Stomach (tissue), 19 donors: ENCODE results near the gene SLFN13. TPM values are rescaled to one million over a fixed set of nuclear protein-coding genes. Genes with fewer than 3 reads are reported as not detected.
A peak's percentile ranks its signal among the peaks of the same experiment; 100 is the strongest.

Experiments used
- DNase-seq, 2 donors: peaks; one replicate each; pipeline versions ENCODE4 v3.0.0 to v3.0.0-alpha.2; 2013 to 2019
- H3K27ac ChIP-seq, 5 donors: fragments of 200-600 bp in 4 of 5; sonication (generic) in 4 of 5; one replicate each; pipeline ENCODE4 v1.5.1; 2013 to 2019; ENCODE audit warnings: mild to moderate bottlenecking in 1 of 5, moderate library complexity in 1 of 5
- H3K27me3 ChIP-seq, 3 donors: fragments of 200-600 bp; sonication (generic); one replicate each; pipeline ENCODE4 v1.5.1; 2017 to 2019; ENCODE audit warnings: mixed run types in 1 of 3
- H3K36me3 ChIP-seq, 4 donors: fragments of 200-600 bp; sonication (generic); 1 replicate in 3 of 4; 2 replicates in 1 of 4; pipeline ENCODE4 v1.5.1; 2016 to 2019
- H3K4me1 ChIP-seq, 4 donors: fragments of 200-600 bp; sonication (generic); one replicate each; pipeline ENCODE4 v1.5.1; 2016 to 2019
- H3K4me3 ChIP-seq, 4 donors: fragments of 200-600 bp; sonication (generic) in 3 of 4; one replicate each; pipeline ENCODE4 v1.5.1; 2016 to 2019; ENCODE audit warnings: mild to moderate bottlenecking in 1 of 4
- H3K9me3 ChIP-seq, 4 donors: fragments of 200-600 bp; sonication (generic); one replicate each; pipeline ENCODE4 v1.5.1; 2016 to 2019
- CTCF ChIP-seq, 7 experiments: fragments of 450-650 bp in 4 of 7; fragments of 200-600 bp in 3 of 7; sonication (generic) in 3 of 7; IDR thresholded peaks; one replicate each; pipeline ENCODE4 v1.5.1; 2016 to 2019; ENCODE audit warnings: antibody characterized with exemption in 7 of 7, control low read depth in 2 of 7, mild to moderate bottlenecking in 1 of 7
- EP300 ChIP-seq: sonication (generic); formaldehyde crosslinking; IDR thresholded peaks from one replicate; pipeline ENCODE4 v1.6.1; 2017; ENCODE audit warnings: antibody characterized with exemption
- POLR2A ChIP-seq, 4 donors: fragments of 450-650 bp; IDR thresholded peaks; one replicate each; pipeline ENCODE4 v1.6.1; 2016; ENCODE audit warnings: antibody characterized with exemption in 4 of 4, control low read depth in 2 of 4, mild to moderate bottlenecking in 1 of 4, moderate library complexity in 1 of 4
- POLR2AphosphoS5 ChIP-seq, 3 donors: sonication (generic); formaldehyde crosslinking; IDR thresholded peaks; one replicate each; pipeline ENCODE4 v1.6.1; 2016; ENCODE audit warnings: antibody characterized with exemption in 3 of 3
- WGBS, 5 donors: extraction: QIAGEN DNeasy Blood & Tissue Kit in 3 of 5; methylation state at CpG; one replicate each; pipeline versions ENCODE4 v1.1.5 to v1.1.7; 2013 to 2018; 5-methylcytosine and 5-hydroxymethylcytosine counted together
- intact Hi-C: fragments of 100-400 bp; cut with DNase I; formaldehyde crosslinking; loops from one replicate; pipeline ENCODE4 v1.15.1; 2023; ENCODE audit warnings: low total_unique reads
- long read RNA-seq, 10 donors: transcript quantifications; one replicate each; lab custom pipeline, GENCODE V29; 2026
- polyA plus RNA-seq, 3 donors: library from polyadenylated mRNA; stranded (reverse); fragments of 200-250 nt; gene quantifications; one replicate each; pipeline ENCODE4 v1.2.3, GENCODE V29; 2013
- total RNA-seq, 5 donors: library from RNA; depleted of rRNA; stranded (reverse); fragments of >200 nt; gene quantifications; one replicate each; pipeline versions ENCODE4 v1.1.0 to v1.2.3, GENCODE V29; 2014 to 2016
- donor health status: healthy with polysubstance abuse.
- donor health status: Bipolar disorder and iron deficiency.
- donor health status: healthy.

SLFN13 gene
- total RNA-seq (10 to 100 TPM in 2 of 5 donors, 1 to 10 TPM in 2, under 1 TPM in 1; 0.87 to 25.0 (median 7.5) TPM), polyA plus RNA-seq (1 to 10 TPM; 1.8 to 2.4 (median 2.1) TPM)
- long read RNA-seq, donor 1, full-length matches to known transcripts, result 2 of 2 reads
- long read RNA-seq, donor 1, partial matches to known transcripts, result 0 of 2 reads
- long read RNA-seq, donor 1, other reads (novel, unspliced or antisense), result 0 of 2 reads
- long read RNA-seq, donor 2, full-length matches to known transcripts, result 3 of 3 reads
- long read RNA-seq, donor 2, partial matches to known transcripts, result 0 of 3 reads
- long read RNA-seq, donor 2, other reads (novel, unspliced or antisense), result 0 of 3 reads
- long read RNA-seq, donor 3, partial matches to known transcripts, result 0 of 1 reads
- long read RNA-seq, donor 3, other reads (novel, unspliced or antisense), result 0 of 1 reads
- long read RNA-seq, donor 4, result 0 reads
- long read RNA-seq, donor 5, full-length matches to known transcripts, result 1 of 1 reads
- long read RNA-seq, donor 5, partial matches to known transcripts, result 0 of 1 reads
- long read RNA-seq, donor 5, other reads (novel, unspliced or antisense), result 0 of 1 reads
- long read RNA-seq, donor 6, full-length matches to known transcripts, result 3 of 8 reads
- long read RNA-seq, donor 6, partial matches to known transcripts, result 5 of 8 reads
- long read RNA-seq, donor 6, other reads (novel, unspliced or antisense), result 0 of 8 reads
- long read RNA-seq, donor 7, result 0 reads
- long read RNA-seq, donor 8, partial matches to known transcripts, result 0 of 1 reads
- long read RNA-seq, donor 8, other reads (novel, unspliced or antisense), result 0 of 1 reads
- long read RNA-seq, donor 9, full-length matches to known transcripts, result 1 of 1 reads
- long read RNA-seq, donor 9, partial matches to known transcripts, result 0 of 1 reads
- long read RNA-seq, donor 9, other reads (novel, unspliced or antisense), result 0 of 1 reads
- long read RNA-seq, donor 10, result 0 reads

GRCh38 chr17:35448214-35448898 is at the start of gene SLFN13:
Gene SLFN13 (minus strand): TSS chr17:35448766. CDS start chr17:35445680, 3,086 bp downstream.
- intact Hi-C loops, result no loop called here
- TF ChIP-seq POLR2AphosphoS5 (IDR thresholded peaks at IDR 0.05) (peak in 2 of 3 donors; percentile 24 to 38), EP300 (no peak)
- 0 to 3% (median 3%) methylated on average over 19 to 44 of the region's 44 CpGs for WGBS, 5 donors
- peaks cover 0 to 53% (median 0%) of the 10 kb centered on the region in 3 donors for H3K27me3 ChIP-seq
- peak; percentile 87 to 93 for DNase-seq
- no peaks in the 10 kb centered on the region for H3K9me3 ChIP-seq
- H3K36me3 ChIP-seq, result peaks cover 0 to 5% (median 0%) of the 10 kb centered on the region in 4 donors
- peaks cover 0 to 27% (median 19%) of the 10 kb centered on the region in 4 donors for H3K4me1 ChIP-seq
- H3K4me3 ChIP-seq, result peak within 1 kb of the TSS; percentile 46 to 67 (median 60)
- peak within 1 kb of the TSS; percentile 32 to 82 (median 80) for H3K27ac ChIP-seq

- Histone ChIP-seq H3K36me3 (no peaks in the 10 kb centered on the region), H3K27ac (no peak overlapping the region), H3K4me3 (no peak overlapping the region), H3K9me3 (no peaks in the 10 kb centered on the region), H3K4me1 (peaks cover 0 to 16% (median 7%) of the 10 kb centered on the region in 4 donors), H3K27me3 (peaks cover 6 to 100% (median 59%) of the 10 kb centered on the region in 3 donors)
- intact Hi-C loops, result no loop called here
- TF ChIP-seq EP300 (no peak), POLR2AphosphoS5 (IDR thresholded peaks at IDR 0.05) (no peak), POLR2A (IDR thresholded peaks at IDR 0.05) (no peak), CTCF (IDR thresholded peaks at IDR 0.05) (no peak)
- no peak for DNase-seq
- 23 to 34% (median 28%) methylated on average over 30 of the region's 30 CpGs for WGBS, 5 donors
Observed at GRCh38 chr17:35496451-35497290, 48.1 kb upstream of the SLFN13 start.

- Histone ChIP-seq H3K4me1 (peaks cover 0 to 26% (median 15%) of the 10 kb centered on the region in 4 donors), H3K27me3 (peaks cover 13 to 100% (median 81%) of the 10 kb centered on the region in 3 donors), H3K9me3 (peaks cover 0 to 4% (median 0%) of the 10 kb centered on the region in 4 donors), H3K27ac (no peak overlapping the region), H3K36me3 (no peaks in the 10 kb centered on the region), H3K4me3 (no peak overlapping the region)
- 8 to 23% (median 12%) methylated on average over 2 of the region's 2 CpGs for WGBS, 5 donors
- intact Hi-C loops, result no loop called here
- no peak for DNase-seq
- TF ChIP-seq CTCF (IDR thresholded peaks at IDR 0.05) (no peak), POLR2AphosphoS5 (IDR thresholded peaks at IDR 0.05) (no peak), EP300 (no peak), POLR2A (IDR thresholded peaks at IDR 0.05) (no peak)
Observed at GRCh38 chr17:35493040-35493439, 44.5 kb upstream of the SLFN13 start.

GRCh38 chr17:35491417-35491816 is 42.9 kb upstream of the SLFN13 start:
- intact Hi-C loops, result no loop called here

More at GRCh38 chr17:35491417-35491816, 42.9 kb upstream of the SLFN13 start:
- Histone ChIP-seq H3K27ac (no peak overlapping the region), H3K27me3 (peaks cover 13 to 100% (median 73%) of the 10 kb centered on the region in 3 donors), H3K4me1 (peaks cover 5 to 36% (median 20%) of the 10 kb centered on the region in 4 donors), H3K36me3 (no peaks in the 10 kb centered on the region), H3K9me3 (peaks cover 0 to 4% (median 0%) of the 10 kb centered on the region in 4 donors), H3K4me3 (no peak overlapping the region)
- WGBS, 5 donors, result 21 to 37% (median 30%) methylated on average over 3 of the region's 3 CpGs
- DNase-seq, result no peak
- TF ChIP-seq EP300 (no peak), POLR2AphosphoS5 (IDR thresholded peaks at IDR 0.05) (no peak), POLR2A (IDR thresholded peaks at IDR 0.05) (no peak)
